ENCODE measurements around the gene PLA2G4A.
A peak's percentile ranks its signal among the peaks of the same experiment; 100 is the strongest.

Gene PLA2G4A

DNA sequence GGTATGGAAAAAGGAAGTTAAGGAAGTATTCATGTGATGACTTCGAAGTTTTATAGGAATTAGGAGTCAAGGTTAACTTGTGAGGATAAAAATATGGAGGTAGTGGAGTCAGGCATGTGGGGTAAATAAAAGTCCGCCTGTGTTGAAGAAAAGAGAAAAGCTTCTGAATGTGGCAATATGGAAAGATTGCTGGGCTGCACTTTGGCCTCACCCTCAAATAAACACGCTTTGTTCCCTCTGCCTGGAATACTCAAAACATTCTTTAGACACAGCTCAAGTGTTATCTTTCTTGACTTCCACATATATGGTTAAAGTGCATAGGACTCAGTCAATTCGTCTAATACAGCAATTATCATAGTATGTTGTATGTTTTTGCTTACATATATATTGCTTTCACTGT, 137.7 kb downstream of the PLA2G4A start:
- no peak for FAIRE-seq
- DNase-seq (ENCODE audit: insufficient read length, low spot score), result no peak

DNA sequence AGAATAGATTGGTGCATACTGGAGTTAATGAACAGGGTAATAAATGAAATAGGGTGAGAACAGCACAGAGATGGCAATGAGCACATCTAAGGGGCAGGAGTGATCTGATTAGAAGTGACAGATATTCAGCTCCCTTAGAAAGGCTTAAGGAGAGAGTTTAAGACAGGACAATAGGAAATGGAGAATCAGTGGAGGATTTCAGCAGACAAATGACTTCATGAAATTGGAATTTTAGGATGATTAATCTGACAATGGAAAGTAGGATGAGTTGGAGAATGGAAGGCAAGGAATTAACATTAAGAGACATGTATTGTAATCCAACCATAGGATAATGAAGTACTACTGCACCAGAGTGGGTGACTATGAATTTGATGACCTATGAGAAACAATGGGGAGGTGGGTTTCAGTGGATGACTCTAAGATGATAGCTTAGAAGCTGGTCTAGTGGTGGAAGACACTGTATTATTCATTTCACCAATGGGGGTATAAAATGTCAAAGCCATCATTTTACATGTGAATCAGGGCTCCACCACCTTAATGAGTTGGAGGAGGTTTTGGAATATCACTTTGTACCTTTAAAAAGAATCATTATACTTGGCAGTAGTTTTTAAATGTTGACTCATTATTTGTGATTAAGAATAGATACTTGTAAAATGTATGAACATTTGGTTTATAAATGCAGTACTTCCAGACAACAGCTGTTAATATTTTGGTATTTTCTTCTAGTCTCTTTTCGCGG, 139.1 kb downstream of the PLA2G4A start:
- FAIRE-seq (no peak), DNase-seq (ENCODE audit: insufficient read length, low spot score) (no peak)

DNA sequence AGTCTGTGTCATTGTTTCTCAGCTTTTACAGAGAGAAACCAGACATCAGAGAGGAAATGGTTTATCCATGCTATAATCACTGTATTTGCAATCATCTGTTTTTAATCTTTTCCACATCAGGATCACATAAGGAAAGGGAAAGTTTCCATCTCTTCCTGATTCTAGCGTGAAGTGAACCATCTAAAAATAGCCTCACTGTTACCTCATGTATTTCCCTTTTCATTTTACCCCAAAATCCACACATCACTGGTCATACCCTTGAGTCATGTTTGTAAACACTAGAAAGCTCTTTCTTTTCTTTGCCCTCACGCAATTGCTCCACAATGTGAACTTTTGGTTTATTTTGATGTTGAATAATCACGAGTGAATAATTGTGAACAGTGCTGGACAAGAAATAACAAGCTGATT, 146.0 kb downstream of the PLA2G4A start:
- no peak for FAIRE-seq
- no peak for DNase-seq (ENCODE audit: insufficient read length, low spot score)

DNA sequence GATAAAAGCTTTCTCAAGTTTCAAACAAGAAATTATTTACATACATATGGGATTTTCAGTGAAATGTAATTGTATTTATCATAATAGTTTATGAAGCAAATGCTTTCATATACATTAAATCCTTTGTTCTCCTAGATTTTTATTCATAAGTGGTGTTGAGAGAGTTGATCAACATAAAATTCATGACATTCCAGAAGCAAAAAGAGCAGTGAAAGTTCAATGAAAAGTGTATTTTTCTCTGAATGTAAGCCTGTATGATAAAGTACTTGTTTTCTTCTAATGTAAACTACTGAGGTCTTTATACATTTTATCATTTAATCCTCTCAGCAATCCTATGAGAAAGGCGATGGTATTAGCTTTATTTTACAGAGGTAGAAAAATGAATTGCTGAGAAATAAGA, 146.5 kb downstream of the PLA2G4A start:
- no peak for DNase-seq (ENCODE audit: insufficient read length, low spot score)
- no peak for FAIRE-seq

DNA sequence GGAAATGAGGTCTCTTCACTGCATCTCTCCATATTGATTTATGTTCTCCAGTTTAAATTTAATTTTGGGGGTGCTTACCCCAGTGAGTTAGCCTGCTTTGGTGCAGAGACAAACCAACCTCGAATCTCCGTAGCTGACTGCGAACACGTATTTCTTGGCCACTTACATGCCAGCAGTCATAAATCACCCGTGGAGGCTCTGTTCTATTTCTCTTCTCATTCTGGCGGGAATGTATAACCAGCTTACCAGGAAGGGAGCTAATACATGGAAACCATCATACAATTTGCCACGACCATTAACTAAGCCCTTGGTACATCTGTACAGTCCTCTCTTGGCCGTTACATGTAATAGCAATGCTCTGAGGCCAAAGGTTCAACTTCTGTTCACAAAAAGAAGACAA, 148.0 kb downstream of the PLA2G4A start:
- no peak for FAIRE-seq
- DNase-seq (ENCODE audit: insufficient read length, low spot score), result no peak

DNA sequence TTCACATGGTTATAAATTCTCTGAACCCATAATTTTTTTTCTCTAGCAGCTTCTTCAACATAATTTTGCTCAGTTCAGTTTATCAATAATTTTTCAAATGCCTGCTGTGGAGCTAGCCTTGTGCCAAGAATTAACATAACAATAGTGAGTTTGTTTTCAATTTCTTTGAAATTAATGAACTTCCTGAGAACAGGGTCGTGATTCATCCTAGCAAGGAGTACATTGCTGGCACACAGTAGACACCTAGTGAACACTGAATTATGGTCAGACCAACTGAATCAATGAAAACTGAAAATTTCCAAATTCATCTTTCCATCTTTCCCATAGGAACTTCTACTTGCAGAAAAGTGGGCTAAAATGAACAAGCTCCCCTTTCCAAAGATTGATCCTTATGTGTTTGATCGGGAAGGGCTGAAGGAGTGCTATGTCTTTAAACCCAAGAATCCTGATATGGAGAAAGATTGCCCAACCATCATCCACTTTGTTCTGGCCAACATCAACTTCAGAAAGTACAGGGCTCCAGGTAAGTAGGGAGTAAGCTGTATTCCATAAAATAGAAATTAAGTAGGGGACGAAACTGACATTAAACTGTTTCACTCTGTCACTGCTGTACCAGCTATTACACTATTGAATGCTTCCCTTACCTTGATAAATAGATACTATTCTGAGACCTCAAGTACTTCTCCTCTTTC, 148.7 kb downstream of the PLA2G4A start:
- no peak for DNase-seq (ENCODE audit: insufficient read length, low spot score)
- FAIRE-seq, result no peak

DNA sequence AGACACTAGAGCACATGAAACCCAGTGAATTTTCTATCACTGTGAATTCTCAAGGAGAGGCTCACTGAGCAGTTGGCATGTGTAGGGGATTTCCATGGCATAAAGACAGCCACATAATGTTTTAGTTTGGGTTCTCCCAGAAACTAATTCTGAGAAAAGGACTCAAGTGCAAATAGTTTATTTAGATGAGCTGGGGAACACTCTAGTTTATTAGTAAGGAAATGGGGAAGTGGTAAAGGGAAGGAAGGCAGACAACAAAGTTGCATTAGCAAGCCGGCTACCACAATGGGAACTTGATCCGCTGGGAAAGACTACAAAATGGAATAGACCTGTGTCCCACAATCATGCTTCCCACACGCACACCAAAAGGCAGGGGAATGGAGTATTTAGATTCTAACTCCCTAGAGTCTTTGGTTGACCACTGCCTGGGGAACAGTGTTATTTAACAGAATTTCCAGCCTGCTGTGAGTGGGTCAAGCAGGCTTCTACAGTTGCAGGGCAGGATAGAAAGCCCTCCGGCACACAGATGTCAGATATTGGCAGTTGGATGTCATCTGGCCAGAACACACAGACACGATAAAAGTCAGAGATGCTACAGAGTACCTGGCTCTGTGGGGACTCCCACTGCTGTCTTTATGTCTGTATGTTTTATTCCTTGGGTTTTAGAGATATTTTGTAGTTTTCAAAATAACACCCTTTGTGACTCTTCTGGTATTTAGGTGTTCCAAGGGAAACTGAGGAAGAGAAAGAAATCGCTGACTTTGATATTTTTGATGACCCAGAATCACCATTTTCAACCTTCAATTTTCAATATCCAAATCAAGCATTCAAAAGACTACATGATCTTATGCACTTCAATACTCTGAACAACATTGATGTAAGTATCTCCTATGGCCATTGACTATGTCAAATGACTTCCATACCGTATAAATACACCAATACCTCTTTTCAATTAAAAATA, 150.1 kb downstream of the PLA2G4A start:
- no peak for DNase-seq (ENCODE audit: insufficient read length, low spot score)
- no peak for FAIRE-seq

DNA sequence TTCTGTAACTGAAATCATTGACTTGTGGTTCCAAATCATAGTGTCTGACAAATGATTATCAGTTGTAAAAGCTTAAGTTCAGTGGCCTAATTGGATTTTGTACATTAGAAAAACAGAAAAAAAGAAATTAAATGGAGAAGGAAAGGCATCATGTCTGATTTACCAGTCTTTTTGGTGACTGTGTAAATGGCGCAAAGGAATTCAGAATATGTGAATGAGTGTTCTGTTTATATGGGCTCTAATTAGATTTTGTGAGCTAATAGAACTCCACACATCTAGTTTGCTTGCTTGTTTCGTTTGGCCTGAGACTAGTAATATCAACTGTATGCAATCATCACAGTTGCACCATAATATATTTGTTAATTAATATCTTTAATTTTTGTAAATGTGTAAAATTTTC, 151.7 kb downstream of the PLA2G4A start:
- no peak for FAIRE-seq
- no peak for DNase-seq (ENCODE audit: insufficient read length, low spot score)

DNA sequence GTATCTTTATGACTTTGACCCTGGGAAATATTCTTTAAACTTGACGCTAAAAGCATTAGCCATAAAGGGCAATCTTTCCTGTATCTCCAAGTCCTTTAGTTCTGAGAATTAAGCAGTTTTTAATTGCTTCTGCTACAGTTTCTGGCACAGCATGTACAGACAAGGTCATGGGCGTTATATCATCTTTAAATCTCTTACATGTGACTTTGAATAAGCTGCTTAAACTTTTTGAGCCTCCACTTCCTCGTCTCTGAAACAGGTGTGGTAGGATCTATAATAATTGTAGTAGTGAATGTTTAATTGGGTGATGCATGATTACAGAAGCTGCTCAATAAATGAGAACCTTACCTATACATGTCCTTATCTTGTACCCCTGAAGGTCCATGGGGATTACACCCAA, 153.4 kb downstream of the PLA2G4A start:
- FAIRE-seq (no peak), DNase-seq (ENCODE audit: insufficient read length, low spot score) (no peak)

DNA sequence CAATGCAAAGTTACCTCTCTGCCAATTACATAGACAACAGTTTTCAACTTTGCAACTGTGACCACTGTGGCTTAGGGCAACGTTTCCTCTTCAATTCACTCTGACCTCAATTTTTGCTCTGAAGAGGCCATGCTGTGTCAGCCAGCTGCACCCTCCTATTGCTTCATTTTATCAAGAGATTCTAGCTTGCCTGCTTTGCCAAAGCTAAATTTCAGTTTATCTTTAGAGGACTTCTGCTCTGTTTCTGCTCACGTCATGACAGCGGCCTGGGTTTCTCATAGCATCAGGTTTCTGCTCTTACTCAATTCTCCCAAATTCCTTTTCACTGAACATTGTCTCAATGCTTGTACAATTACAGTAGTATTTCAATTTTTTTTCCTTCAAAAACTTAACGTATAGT, 154.6 kb downstream of the PLA2G4A start:
- DNase-seq (ENCODE audit: insufficient read length, low spot score) (no peak), FAIRE-seq (no peak)

DNA sequence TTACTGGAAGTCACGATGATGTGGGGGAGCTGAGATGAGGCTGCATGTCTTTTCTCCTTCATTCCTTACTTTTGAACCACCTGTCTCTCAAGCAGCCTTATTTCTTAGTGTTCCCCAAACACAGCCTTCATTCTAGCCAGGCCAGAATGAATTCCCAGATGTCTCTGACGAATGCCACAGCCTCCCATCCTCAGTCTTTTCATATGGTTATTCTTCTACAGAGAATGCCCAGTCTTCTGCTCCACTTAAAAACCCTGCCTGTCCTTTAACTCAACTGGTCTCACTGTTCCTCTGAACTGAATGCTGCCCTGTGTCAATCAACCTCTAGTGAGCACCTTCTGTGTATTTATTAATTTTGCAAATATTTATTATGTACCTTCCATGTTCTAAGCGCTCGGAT, 156.2 kb downstream of the PLA2G4A start:
- FAIRE-seq, result no peak

DNA sequence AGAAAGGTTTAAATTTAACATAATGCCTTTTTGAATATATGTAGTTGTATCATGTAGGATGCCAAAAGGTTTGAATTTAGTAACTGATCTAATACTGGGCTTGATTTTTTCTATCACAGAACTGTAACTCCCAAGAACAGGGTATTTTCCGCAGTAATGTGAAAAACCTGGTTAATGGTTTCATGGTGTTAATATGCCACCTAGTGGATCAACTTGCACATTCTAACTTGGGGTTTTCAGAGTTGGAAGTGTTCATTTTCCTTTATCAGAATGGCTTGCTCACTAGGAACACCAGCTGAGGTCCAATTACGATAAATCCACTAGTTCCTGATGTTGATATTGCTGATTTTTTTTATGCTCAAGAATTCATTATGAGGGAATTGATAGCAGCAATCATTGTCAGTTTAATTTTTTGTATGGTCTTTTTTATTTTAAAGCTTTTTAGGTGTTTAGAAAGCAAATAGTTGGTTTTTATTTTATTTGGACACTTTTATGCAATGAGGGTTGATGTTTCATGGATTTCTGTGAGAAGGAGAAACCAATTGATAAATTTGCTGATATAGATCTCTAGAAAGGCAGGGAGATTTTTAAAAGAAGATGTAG, 157.2 kb downstream of the PLA2G4A start:
- FAIRE-seq (no peak), DNase-seq (ENCODE audit: insufficient read length, low spot score) (peak; percentile 27)

More for the DNA sequence above, 156.2 kb downstream of the PLA2G4A start:
- no peak for DNase-seq (ENCODE audit: insufficient read length, low spot score)

DNA sequence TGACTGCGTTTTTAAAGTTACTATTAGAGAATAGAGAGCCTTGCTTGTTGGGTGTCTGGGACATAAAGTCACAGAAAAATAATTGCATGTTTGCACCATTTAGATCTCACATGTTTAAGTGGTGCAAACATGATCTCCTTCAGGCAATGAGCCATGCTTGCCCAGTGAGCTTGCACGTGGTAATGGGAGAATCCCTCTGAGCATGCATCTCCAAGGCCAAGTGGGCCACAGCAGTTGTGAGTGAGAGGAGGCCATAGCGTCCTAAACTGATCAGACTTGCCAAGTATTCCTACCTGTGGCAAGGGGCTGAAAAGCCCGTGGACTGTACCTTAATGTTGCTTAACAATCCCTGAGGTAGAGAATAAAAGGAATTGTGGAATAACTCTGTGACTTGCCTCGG, 158.3 kb downstream of the PLA2G4A start:
- DNase-seq (ENCODE audit: insufficient read length, low spot score) (no peak), FAIRE-seq (peak; percentile 4)

DNA sequence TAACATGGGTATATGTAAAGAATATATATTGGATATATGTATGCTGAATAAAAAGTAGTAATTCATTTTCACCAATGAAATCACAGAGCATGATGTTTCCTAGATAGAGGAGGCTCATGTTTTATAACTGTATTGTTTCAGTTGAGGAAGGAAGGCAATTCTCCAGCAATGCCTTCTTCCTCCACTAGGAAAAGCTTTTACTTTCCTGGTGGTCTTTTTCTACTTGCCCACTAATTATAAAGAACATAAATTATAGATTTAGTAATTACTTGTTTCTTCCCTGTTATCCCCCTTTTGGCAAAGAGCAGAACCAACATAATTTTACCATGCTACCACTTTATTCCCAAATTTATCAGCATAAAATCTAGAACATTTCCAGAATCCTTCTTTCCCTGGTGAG, 159.0 kb downstream of the PLA2G4A start:
- DNase-seq (ENCODE audit: insufficient read length, low spot score) (no peak), FAIRE-seq (no peak)

DNA sequence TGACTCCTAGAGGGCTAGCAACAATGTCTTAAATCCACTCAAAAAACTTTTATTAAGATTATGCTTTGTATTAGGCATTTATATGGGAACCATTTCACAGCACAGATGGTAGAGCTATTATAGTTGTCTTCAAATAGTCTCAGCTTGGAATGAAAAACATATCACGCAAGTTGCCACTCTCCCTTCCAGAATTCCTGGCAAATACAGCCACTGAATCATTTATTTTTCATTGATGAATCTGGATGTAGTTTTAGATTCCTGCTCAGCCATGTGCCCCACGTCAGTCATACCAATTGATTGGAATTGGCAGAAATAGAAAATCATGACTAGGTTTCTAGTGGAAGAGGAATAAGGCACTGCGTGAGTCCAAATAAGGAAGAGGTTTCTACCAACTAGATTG, 165.2 kb downstream of the PLA2G4A start:
- DNase-seq (ENCODE audit: insufficient read length, low spot score), result no peak
- no peak for FAIRE-seq

DNA sequence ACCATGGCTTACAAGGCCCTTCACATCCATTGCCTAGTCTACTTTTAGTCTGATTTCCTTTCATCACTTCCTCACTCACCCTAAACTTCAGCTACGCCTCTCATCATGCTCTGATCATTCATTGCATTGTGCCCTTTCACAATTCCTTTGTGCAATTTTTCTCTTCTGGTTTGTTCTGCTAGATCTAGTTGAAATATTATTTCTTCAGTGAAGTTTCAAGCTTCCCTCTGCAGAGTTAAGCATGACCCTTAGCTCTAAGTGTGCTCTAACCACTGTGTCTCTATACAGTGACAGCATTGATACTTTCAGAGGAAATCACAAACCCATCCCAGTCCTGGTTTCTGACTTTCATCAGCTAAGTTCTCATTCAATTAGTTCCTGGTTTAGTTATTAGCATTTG, 166.1 kb downstream of the PLA2G4A start:
- DNase-seq (ENCODE audit: insufficient read length, low spot score), result no peak
- FAIRE-seq, result no peak

DNA sequence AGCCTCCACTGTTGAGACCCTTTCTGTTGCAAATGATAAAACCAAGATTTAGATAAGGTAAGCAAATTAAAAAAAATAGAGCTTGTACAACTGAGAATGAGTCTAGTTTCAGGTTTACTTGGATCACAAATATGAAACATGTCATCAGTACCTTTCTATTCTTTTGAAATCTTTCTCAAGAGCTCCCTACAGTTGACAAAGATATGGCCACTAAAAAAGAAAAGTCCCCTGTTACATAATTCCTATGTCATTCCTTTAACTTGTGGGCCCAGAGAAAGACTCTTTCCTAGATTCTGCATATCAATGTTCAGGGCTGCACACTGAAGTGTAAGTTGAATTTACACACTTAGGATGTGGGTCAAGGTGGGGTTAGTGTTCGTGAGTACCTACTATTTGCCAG, 168.1 kb downstream of the PLA2G4A start:
- FAIRE-seq (no peak), DNase-seq (ENCODE audit: insufficient read length, low spot score) (no peak)

DNA sequence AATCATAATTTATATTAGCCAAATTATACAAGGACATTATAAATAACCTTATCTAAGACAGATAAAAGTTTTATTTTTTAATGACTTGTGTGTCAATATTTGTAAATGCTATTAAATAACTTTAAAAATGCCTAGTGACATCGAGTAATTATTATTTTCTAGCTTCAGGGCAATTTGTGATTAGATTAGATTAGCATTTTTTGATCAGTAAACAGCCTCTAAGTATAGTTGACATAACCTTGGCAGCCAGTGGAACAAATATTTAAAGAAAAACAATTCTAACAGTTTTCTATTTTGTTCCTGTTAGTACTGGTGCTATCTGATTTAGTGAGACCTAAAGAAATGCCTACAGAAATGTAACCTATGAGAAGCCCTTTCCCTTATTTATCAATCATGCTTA, 169.1 kb downstream of the PLA2G4A start:
- no peak for DNase-seq (ENCODE audit: insufficient read length, low spot score)
- FAIRE-seq, result no peak

DNA sequence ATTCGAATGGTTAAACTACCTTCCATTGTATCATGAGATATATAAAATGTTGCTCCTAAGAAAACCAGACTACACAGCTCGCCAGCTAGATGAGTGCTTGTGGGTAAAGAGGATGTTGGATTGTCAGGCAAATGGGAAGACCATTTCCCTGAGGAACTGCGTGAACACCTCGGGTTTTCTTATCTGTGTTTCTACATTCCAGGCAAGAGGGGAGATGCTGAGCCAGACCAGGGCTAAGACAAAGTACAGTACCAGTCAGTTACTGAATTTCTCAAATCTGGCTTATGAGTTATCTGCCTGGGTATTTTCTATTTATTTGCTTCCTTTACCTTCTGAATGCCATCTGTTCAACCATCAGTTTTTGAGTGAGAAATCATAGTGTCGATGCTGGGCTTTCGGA, 170.8 kb downstream of the PLA2G4A start:
- FAIRE-seq (no peak), DNase-seq (ENCODE audit: insufficient read length, low spot score) (no peak)

DNA sequence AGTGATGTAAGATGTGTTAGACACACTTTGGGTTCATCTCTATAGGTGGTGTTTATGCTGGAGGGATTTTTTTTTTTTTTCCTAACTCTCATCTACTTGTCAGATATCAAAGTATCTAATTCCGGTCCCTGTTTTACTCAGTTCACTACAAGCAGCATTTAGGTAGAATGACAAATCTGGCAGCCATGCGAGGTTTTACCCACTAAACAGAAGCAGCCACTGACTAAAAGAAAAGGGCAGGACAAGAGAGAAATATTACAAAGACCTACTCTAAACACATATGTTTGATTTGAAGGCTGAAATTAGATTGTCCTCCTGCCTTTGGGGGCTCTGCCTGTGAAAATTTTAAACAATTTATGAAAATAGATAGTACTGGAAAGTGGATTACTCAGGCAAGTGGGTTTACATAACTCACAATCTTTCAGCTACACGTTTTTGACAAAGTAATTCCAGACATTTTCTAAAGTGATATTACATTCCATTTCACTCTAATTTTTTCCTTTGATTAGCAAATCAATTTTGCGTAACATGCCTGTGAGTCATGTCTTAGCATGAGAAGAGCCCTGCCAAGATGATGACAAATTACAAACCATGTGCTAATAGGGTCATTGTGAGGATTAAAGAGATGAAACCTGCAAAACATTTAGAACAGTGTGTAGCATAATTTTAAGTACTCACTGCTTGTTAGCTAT, 172.6 kb downstream of the PLA2G4A start:
- DNase-seq (ENCODE audit: insufficient read length, low spot score), result no peak
- no peak for FAIRE-seq
